GM21367 (cell line): ENCODE data around the gene MSLN.
"Not testable (repeated sequence)": the region's sequence is repeated elsewhere in the genome, so short reads cannot be mapped to it uniquely, and the experiment has no call there.

Experiments used
- ATAC-seq: cut with Tn5 transposase; IDR thresholded peaks from one replicate; pipeline ENCODE4 v1.9.1; 2021; ENCODE audit not compliant: unreplicated experiment

Gene MSLN

DNA sequence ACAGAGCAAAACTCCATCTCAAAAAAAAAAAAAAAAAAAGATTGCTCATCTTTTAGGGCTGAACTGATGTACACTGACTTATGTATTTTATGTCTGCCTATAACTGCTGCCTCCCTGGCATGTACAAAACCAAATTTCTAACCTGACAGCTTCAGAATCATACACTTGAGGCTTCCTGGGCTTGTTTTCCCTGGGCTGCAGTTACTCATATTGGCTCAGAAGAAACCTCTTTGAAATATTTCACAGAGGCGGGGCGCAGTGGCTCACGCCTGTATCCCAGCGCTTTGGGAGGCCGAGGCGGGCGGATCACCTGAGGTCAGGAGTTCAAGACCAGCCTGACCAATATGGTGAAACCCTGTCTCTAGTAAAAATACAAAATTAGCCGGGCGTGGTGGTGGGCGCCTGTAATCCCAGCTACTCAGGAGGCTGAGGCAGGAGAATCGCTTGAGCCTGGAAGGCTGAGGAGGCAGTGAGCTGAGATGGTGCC, 6.4 kb upstream of the MSLN start:
- ATAC-seq, result not testable (repeated sequence)

DNA sequence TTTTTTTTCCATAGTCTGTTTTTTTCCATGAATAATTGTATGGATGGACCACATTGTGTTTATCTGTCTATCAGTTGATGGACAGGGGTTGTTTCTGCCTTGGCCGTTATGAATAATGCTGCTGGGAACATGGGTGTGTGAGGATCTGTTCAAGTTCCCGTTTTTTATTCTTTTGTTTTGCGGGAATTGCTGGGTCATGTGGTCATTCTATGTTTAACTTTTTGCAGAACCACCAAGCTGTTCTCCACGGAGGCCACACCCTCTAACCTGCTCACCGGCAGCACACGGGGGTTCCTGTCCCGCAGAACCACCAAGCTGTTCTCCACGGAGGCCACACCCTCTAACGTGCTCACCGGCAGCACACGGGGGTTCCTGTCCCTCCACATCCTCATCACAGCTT, 5.9 kb upstream of the MSLN start:
- ATAC-seq, result no peak

DNA sequence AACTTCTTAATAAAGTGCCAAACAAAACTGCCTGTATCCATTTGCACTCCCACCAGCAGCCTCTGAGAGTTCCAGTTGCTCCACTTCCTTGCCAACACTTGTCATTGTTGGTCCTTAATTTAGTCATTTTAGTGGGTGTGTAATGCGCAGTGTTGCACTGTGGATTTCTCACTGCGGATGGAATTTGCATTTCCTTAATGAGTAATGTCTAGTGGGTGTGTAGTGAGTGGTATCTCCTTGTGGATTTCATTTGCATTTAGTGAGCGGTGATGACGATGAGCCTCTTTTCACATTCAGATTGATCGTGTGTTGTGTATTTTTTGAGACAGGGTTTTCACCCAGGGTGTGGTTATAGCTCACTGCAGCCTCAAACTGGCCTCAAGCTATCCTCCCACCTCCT, 4.1 kb upstream of the MSLN start:
- no peak for ATAC-seq

DNA sequence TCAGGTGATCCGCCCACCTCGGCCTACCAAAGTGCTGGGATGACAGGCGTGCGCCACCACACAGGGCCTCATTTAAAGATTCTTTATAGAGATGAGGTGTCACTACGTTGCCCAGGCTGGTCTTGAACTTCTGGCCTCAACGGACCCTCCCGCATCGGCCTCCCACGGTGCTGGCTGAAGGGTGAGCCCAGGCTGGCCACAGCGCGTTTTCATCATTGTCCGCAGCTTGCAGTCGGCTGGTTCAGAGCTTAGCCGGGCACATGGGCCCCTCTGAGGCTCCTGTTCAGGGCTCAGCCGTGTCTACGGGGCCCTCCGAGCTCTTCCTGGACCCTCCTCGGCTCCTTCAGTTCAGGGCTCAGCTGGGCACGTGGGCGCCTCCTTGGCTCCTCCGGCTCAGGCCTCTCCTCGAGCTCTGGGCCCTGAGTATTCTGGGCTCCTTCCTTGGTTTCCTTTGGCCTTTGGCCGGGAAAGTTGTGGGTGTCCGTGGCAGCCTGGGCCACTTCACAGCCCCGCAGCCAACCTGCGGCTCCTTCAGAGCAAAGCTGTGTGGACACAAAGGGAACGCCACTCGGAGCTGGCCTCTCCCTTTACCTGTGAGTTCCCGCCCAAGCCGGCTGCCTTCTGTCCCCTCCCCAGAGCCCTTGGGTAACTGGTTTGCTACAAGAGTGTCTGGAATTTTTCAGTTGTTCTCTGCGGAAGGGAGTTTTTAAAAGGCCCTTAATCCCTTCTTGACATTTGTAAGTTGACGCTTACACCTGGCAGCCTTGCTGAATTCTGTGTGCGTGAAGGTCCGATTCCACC, 1.2 kb upstream of the MSLN start:
- ATAC-seq, result no peak

DNA sequence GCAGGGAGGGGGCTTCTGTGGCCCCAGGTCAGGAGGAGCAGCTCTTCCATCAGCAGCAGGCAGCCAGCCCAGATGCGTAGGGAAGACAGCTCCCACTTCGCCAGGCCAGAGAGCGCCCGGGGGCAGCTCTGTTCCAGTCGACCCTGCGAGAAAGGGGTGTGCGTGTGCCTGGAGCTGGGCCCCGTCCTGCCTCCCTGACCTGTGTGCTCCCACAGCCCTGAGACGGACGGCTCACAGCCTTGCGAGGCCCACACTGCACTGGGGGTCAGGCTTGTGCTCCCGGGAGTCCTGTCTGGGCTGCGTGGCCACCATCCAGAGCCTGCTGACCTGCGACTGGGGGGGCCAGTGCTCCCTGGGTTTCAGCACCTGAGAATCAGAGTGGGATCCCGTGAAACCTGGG, 469 bp upstream of the MSLN start:
- ATAC-seq, result no peak

DNA sequence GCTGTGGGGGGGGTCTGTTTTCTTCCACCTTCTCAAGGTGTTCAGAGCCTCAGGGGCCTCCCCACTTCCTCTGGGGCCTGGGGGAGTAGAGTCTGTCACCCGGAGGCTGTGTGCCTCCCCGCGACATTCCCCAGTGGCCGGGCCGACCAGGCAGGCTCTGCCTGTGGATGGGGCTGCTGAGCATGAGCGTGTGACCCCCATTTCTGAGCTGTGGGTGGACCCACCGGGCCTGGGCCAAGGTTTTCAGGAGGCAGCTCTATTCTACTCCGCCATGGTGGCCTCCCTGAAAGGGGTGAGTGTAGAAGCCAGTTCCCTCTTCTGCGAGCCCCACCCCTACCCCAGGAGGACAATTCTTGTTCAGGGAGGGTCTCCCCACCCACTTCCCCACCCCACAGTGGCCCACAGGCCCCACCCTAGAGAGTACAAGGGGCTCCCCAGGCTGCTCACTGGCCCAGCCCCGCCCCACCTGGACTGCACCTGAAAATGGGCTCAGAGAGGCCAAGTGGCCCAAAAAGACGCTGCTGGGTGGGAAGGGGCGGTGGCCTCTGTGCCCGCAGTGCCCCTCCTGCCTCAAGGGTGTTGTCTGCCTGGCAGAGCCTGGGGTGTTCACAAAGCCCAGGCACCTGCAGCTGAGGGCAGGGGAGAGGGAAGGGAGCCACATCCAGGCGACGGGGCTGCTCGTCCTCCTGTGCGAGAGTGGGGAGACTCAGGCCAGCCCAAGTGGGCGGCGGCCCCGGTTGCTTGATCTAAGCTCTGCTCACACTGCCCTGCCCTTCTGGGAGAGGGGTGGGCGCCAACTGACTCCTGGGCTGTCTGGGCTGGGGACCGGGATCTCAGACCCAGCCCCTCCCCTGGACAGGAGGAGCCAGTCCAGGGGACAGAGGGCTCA, 1.3 kb downstream of the MSLN start:
- ATAC-seq, result no peak

DNA sequence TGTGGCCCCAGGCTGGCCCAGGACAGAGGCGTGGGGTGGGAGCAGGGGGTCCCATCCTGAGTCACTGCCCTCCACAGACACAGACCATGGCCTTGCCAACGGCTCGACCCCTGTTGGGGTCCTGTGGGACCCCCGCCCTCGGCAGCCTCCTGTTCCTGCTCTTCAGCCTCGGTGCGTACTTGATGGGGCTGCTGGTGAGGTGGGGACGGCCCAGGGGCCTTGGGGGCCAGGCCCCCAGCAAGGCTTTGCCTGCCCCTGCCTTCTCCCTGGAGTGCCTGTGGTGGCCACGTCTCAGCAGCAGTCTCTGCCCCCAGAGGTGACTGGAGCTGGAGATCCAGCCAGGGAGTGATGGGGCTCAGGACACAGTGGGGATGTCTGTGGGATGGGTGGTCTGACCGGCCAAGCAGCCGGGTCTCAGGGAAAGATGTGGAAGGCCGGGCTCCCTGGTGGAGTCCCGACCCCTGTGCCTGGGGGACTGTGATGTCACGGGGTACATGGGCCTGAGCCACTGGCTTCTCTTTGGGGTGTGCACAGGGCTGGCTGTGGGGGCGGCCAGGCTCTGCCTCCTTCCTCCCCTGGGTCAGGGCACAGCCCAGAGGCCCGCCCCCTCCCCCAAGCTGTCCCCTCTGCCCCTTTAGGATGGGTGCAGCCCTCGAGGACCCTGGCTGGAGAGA, 2.2 kb downstream of the MSLN start:
- ATAC-seq, result no peak

DNA sequence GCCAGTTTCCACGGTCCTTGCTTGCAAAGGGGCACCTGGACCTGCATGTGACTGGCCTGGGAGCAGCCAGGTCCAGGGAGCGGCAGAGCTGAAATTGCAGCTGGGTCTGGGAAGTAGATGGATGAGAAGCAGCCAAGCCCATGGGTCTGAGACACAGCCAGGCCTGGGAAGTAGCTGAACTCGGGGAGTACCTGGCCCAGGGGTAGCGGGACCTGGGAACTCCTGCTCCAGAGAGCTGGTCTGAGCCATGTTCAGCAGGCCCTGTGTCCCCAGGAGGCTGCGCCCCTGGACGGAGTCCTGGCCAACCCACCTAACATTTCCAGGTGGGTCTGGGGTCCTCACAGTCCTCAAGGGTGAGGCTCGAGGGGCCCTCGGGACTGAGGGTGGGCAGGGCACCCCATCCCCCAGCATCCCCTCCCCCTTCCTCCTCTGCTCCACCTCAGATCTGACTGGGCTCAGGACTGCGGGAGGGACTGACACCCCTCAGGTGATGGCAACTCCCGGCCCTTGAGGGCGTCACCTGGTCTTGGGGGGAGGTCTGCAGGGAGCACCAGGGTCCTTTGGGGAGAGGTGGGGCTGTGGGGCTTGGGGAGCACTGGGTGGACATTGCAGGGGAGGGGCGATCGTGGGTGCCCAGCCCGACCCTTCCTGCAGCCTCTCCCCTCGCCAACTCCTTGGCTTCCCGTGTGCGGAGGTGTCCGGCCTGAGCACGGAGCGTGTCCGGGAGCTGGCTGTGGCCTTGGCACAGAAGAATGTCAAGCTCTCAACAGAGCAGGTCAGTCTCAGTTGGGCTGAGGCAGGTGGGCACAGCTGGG, 3.0 kb downstream of the MSLN start:
- ATAC-seq, result no peak

DNA sequence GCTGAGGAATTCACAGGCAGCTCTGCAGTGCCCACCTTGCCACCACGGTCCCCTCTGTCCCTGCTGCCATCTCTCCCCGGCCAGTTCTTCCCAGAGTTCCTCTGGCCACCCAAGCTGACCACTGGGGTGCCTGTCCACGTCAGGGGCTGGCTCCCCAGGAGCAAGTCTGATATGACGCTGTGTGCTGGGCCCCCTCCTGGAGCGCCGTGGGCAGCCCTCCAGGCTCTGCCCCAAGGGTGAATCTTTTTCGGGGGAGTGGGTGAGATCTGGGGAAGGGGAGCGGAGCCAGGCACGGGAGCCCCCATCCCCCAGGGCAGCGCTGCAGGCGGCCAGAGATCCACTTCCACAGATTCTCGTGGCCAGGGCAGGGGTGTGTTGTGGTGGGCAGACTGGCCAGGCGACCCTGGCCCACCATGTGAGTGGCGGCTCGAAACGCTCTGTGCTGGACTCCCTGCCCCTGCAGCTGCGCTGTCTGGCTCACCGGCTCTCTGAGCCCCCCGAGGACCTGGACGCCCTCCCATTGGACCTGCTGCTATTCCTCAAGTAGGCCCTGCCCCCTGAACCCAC, 3.7 kb downstream of the MSLN start:
- ATAC-seq, result no peak

DNA sequence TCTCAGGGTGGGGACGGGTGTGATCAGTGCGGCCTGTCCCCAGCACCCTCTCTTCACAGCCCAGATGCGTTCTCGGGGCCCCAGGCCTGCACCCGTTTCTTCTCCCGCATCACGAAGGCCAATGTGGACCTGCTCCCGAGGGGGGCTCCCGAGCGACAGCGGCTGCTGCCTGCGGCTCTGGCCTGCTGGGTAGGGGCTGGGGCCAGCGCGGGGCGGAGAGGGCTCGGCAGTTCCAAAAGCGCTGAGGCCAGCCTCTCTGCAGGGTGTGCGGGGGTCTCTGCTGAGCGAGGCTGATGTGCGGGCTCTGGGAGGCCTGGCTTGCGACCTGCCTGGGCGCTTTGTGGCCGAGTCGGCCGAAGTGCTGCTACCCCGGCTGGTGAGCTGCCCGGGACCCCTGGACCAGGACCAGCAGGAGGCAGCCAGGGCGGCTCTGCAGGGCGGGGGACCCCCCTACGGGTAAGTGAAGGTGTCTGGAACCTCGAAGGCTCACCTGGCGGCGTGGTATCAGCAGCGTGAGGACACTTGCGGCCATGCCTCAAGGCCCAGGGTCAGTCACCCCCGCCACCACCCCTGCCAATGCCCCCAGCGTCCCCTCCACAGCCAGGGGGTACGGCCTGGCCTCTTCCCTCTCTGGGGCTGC, 4.4 kb downstream of the MSLN start:
- ATAC-seq, result no peak

DNA sequence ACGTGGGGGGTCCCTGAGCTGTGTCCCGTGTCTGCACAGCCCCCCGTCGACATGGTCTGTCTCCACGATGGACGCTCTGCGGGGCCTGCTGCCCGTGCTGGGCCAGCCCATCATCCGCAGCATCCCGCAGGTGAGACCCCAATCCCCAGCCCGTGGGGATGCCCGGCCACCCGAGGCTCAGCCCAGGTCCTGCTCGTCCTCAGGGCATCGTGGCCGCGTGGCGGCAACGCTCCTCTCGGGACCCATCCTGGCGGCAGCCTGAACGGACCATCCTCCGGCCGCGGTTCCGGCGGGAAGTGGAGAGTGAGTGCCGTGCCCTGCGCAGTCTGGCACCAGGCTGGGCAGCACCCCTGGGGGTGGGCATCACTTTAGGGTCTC, 4.9 kb downstream of the MSLN start:
- ATAC-seq, result no peak

DNA sequence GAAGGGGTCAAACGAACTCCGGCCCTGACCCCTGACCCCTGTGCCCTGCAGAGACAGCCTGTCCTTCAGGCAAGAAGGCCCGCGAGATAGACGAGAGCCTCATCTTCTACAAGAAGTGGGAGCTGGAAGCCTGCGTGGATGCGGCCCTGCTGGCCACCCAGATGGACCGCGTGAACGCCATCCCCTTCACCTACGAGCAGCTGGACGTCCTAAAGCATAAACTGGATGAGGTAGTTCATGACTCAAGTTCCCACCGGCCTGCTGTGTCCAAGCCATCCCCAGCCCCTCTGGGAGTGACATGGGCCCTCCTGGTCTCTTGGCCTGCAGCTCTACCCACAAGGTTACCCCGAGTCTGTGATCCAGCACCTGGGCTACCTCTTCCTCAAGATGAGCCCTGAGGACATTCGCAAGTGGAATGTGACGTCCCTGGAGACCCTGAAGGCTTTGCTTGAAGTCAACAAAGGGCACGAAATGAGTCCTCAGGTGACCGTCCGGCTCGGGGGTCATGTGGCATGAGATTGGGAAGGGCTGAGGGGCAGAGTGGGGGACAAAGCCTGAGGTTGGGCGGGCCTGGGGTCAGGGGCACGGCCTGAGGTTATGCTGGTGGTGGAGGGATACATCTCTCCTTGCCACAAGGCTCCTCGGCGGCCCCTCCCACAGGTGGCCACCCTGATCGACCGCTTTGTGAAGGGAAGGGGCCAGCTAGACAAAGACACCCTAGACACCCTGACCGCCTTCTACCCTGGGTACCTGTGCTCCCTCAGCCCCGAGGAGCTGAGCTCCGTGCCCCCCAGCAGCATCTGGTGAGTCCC, 5.7 kb downstream of the MSLN start:
- no peak for ATAC-seq

DNA sequence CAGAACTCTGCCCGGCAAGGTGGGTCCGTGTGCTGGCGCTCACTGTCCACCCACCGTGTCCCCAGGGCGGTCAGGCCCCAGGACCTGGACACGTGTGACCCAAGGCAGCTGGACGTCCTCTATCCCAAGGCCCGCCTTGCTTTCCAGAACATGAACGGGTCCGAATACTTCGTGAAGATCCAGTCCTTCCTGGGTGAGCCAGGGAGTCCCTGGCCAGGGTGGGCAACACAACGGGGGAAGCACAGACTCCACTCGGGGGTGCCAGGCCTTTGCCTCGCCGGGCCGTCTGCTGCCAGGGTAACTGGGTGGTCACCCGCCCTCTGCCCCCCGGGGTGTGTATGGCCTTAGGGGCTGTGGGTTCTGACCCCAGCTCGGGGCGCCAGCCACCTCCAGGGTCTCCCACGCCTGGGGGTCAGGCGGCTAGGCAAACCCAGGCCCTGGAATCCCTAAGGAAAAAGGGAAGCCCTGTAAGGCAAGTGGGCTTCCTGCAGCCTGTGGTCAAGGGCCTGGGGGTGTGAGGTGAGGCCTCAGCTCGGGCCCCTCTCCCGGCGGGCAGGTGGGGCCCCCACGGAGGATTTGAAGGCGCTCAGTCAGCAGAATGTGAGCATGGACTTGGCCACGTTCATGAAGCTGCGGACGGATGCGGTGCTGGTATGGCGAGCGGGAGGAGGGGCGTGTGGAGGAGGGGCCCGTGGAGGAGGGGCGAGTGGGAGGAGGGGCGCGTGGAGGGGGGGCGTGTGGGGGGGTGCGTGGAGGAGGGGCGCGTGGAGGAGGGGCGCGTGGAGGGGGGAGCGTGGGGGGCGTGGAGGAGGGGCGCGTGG, 6.5 kb downstream of the MSLN start:
- ATAC-seq, result no peak

DNA sequence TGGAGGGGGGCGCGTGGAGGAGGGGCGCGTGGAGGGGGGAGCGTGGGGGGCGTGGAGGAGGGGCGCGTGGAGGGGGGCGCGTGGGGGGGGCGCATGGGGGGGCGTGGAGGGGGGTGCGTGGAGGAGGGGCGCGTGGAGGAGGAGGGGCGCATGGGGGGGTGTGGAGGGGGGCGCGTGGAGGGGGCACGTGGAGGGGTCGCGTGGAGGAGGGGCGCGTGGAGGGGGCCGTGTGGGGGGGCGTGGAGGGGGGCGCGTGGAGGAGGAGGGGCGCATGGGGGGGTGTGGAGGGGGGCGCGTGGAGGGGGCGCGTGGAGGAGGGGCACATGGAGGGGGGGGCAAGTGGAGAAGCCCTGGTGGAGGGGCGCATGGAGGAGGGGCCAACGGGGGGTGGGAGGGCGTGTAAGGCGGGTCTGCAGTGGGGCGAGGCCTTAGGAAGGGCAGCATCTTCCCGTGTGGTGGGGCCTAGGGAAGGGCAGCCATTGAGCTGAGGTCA, 7.3 kb downstream of the MSLN start:
- no peak for ATAC-seq

DNA sequence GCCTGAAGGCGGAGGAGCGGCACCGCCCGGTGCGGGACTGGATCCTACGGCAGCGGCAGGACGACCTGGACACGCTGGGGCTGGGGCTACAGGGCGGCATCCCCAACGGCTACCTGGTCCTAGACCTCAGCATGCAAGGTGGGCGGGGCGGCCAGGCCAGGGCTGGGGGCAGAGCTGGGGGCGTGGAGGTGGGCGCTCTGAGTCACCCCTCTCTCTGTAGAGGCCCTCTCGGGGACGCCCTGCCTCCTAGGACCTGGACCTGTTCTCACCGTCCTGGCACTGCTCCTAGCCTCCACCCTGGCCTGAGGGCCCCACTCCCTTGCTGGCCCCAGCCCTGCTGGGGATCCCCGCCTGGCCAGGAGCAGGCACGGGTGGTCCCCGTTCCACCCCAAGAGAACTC, 7.9 kb downstream of the MSLN start:
- no peak for ATAC-seq

DNA sequence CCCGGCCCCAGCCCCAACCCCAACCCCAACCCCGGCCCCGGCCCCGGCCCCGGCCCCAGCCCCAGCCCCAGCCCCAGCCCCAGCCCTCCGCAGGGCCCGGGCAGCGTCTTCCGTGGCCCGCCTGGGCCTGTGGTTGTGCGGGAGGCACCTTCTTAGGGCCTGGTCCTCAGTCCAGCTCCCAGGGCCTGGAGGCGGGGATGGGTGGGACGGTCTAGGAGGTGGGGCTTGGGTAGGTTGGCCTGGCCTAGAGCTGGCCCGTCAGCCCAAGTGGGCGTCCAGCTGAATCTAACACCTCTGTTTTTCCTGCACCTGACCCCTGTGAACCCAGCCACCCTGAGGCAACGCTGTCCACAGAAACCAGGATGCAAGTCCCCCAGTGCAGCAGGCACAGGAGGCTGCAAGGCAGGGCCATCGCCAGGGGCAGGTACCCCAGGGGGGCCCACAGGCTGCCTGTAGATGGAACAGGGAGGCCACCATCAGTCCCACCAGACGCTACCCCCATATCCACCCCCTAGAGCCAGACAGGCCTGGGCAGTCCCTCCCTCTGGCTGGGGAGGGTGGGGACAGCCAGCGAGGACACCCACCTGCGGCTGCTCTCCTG, 8.8 kb downstream of the MSLN start:
- ATAC-seq, result no peak

DNA sequence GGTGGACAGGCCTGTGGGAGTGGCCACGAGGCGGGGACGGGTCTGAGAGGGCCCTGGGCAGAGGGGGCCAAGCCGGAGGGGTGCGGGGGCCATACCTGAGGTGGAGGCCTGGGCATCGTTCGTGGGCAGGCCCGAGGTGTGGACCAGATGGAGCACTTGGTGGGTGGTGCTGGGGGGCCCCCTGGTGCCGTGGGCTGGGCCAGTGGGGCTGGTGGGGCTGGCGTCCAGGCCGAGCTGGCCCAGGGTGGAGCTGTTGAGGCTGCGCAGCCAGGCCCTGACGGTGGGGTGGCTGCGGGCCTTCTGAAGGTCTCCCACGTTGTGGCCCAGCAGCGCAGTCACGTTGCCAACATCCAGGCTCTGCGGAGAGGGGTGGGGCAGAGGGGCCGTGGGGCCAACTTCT, 9.4 kb downstream of the MSLN start:
- ATAC-seq, result no peak

DNA sequence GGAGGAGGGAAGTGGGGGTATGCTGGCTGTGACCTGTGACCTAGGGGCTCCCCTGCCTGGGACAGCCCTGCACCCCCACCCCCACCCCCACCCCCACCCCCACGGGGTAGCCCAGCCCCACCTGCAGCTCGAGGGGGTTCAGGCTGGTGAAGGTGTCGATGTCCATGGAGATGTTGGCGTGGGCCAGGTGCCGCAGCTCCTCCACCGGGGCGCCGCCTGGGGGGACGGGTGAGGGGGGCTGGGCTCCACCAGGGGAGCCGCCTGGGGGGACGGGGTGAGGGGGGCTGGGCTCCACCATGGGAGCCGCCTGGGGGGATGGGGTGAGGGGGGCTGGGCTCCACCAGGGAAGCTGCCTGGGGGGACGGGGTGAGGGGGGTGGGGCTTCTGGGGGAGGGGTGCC, 9.9 kb downstream of the MSLN start:
- ATAC-seq, result no peak
